ENCODE data around the gene TSG101.

The TSG101 gene

GRCh38 chr11:18521122-18521521 lies 5.6 kb downstream of the TSG101 start:
- no peak overlapping the region for H3K4me3 ChIP-seq (ENCODE audit: low read depth in 1 of 2, low read length in 1 of 2)

GRCh38 chr11:18502352-18502751 lies 24.4 kb downstream of the TSG101 start:
- no peak for TF ChIP-seq CTCF (IDR thresholded peaks at IDR 0.05)
- no peaks in the 10 kb centered on the region for H3K27me3 ChIP-seq
- no peaks in the 10 kb centered on the region for H3K9me3 ChIP-seq
- no peak overlapping the region for H3K4me3 ChIP-seq (ENCODE audit: low read depth in 1 of 2, low read length in 1 of 2)
- no peak overlapping the region for H3K27ac ChIP-seq
- no peaks in the 10 kb centered on the region for H3K4me1 ChIP-seq (ENCODE audit: control insufficient read depth in 1 of 2, insufficient read depth in 1 of 2, low read depth in 1 of 2, low read length in 1 of 2)
- H3K36me3 ChIP-seq, result peaks cover 91% of the 10 kb centered on the region

More at GRCh38 chr11:18521122-18521521, 5.6 kb downstream of the TSG101 start:
- Histone ChIP-seq H3K27ac (no peak overlapping the region), H3K4me1 (ENCODE audit: control insufficient read depth in 1 of 2, insufficient read depth in 1 of 2, low read depth in 1 of 2, low read length in 1 of 2) (peaks cover 8 to 14% of the 10 kb centered on the region in 2 experiments), H3K9me3 (no peaks in the 10 kb centered on the region), H3K36me3 (peaks cover 25% of the 10 kb centered on the region), H3K27me3 (no peaks in the 10 kb centered on the region)
- no peak for TF ChIP-seq CTCF (IDR thresholded peaks at IDR 0.05)

- Histone ChIP-seq H3K4me1 (ENCODE audit: control insufficient read depth in 1 of 2, insufficient read depth in 1 of 2, low read depth in 1 of 2, low read length in 1 of 2) (no peaks in the 10 kb centered on the region), H3K4me3 (ENCODE audit: low read depth in 1 of 2, low read length in 1 of 2) (no peak overlapping the region), H3K27me3 (no peaks in the 10 kb centered on the region), H3K27ac (no peak overlapping the region), H3K9me3 (no peaks in the 10 kb centered on the region), H3K36me3 (peaks cover 91% of the 10 kb centered on the region)
- no peak for TF ChIP-seq CTCF (IDR thresholded peaks at IDR 0.05)
These were observed 25.1 kb downstream of the TSG101 start for GRCh38 chr11:18501629-18502028.

GRCh38 chr11:18498039-18498438 lies 28.7 kb downstream of the TSG101 start:
- Histone ChIP-seq H3K36me3 (peaks cover 74% of the 10 kb centered on the region), H3K27ac (peak overlapping the region; percentile 7), H3K27me3 (no peaks in the 10 kb centered on the region), H3K4me3 (ENCODE audit: low read depth in 1 of 2, low read length in 1 of 2) (no peak overlapping the region), H3K9me3 (no peaks in the 10 kb centered on the region), H3K4me1 (ENCODE audit: control insufficient read depth in 1 of 2, insufficient read depth in 1 of 2, low read depth in 1 of 2, low read length in 1 of 2) (no peaks in the 10 kb centered on the region)
- no peak for TF ChIP-seq CTCF (IDR thresholded peaks at IDR 0.05)

- TF ChIP-seq CTCF (IDR thresholded peaks at IDR 0.05), result no peak
- H3K4me1 ChIP-seq (ENCODE audit: control insufficient read depth in 1 of 2, insufficient read depth in 1 of 2, low read depth in 1 of 2, low read length in 1 of 2), result no peaks in the 10 kb centered on the region
- no peaks in the 10 kb centered on the region for H3K27me3 ChIP-seq
- peaks cover 72% of the 10 kb centered on the region for H3K36me3 ChIP-seq
- H3K4me3 ChIP-seq (ENCODE audit: low read depth in 1 of 2, low read length in 1 of 2), result no peak overlapping the region
- H3K9me3 ChIP-seq, result no peaks in the 10 kb centered on the region
- H3K27ac ChIP-seq, result no peak overlapping the region
These were observed 31.0 kb downstream of the TSG101 start for GRCh38 chr11:18495703-18496102.

GRCh38 chr11:18495271-18495670 lies 31.5 kb downstream of the TSG101 start:
- peaks cover 72% of the 10 kb centered on the region for H3K36me3 ChIP-seq
- H3K9me3 ChIP-seq, result no peaks in the 10 kb centered on the region
- H3K27me3 ChIP-seq, result no peaks in the 10 kb centered on the region
- no peaks in the 10 kb centered on the region for H3K4me1 ChIP-seq (ENCODE audit: control insufficient read depth in 1 of 2, insufficient read depth in 1 of 2, low read depth in 1 of 2, low read length in 1 of 2)
- no peak overlapping the region for H3K4me3 ChIP-seq (ENCODE audit: low read depth in 1 of 2, low read length in 1 of 2)
- TF ChIP-seq CTCF (IDR thresholded peaks at IDR 0.05), result no peak
- peak overlapping the region; percentile 34 for H3K27ac ChIP-seq

All from neutrophil (primary cell).